GM23338 (cell line): ENCODE measurements around the gene CACNA2D3. TPM values are rescaled to one million over a fixed set of nuclear protein-coding genes. Genes with fewer than 3 reads are reported as not detected.

Source experiments
- ATAC-seq: fragments of 200-7000 bp; cut with Tn5 transposase; 3 replicates; pipeline ENCODE4 v1.9.1; 2020
- DNase-seq: peaks from one replicate; pipeline ENCODE4 v3.0.0-alpha.2; 2015; ENCODE audit warnings: low spot score
- H2AFZ ChIP-seq: fragments of 200-600 bp; sonication (generic); 2 replicates; pipeline ENCODE4 v1.8.0; 2016; ENCODE audit warnings: antibody characterized with exemption, mild to moderate bottlenecking, moderate library complexity
- H3F3A ChIP-seq: fragments of 200-600 bp; sonication (generic); replicated peaks from 2 replicates; pipeline ENCODE4 v1.8.0; 2017; ENCODE audit warnings: antibody characterized with exemption, mixed run types, low read depth
- H3K27ac ChIP-seq: fragments of 200-600 bp; sonication (generic); 2 replicates; pipeline ENCODE4 v1.6.1; 2016; ENCODE audit warnings: low read depth
- H3K27me3 ChIP-seq: fragments of 200-600 bp; sonication (generic); 2 replicates; pipeline ENCODE4 v1.8.0; 2016; ENCODE audit warnings: mild to moderate bottlenecking, mixed run types, moderate library complexity; ENCODE audit not compliant: insufficient read depth
- H3K36me3 ChIP-seq: fragments of 200-600 bp; sonication (generic); 2 replicates; pipeline ENCODE4 v1.8.0; 2016; ENCODE audit warnings: mild to moderate bottlenecking; ENCODE audit not compliant: insufficient read depth
- H3K4me1 ChIP-seq: fragments of 200-600 bp; sonication (generic); 2 replicates; pipeline ENCODE4 v1.8.0; 2016; ENCODE audit warnings: mild to moderate bottlenecking, moderate library complexity; ENCODE audit not compliant: insufficient read depth
- H3K4me2 ChIP-seq: fragments of 200-600 bp; sonication (generic); 2 replicates; pipeline ENCODE4 v1.7.1; 2017; ENCODE audit warnings: mixed run types
- H3K4me3 ChIP-seq: fragments of 200-600 bp; sonication (generic); 2 replicates; pipeline ENCODE4 v1.6.1; 2016; ENCODE audit warnings: mixed run types
- H3K79me2 ChIP-seq: fragments of 200-600 bp; sonication (generic); replicated peaks from 2 replicates; pipeline ENCODE4 v1.8.0; 2017; ENCODE audit warnings: mild to moderate bottlenecking; ENCODE audit not compliant: insufficient read depth
- H3K9me2 ChIP-seq: fragments of 200-600 bp; sonication (generic); 2 replicates; pipeline ENCODE4 v1.8.0; 2017; ENCODE audit not compliant: insufficient read depth
- H4K20me1 ChIP-seq: fragments of 200-600 bp; sonication (generic); replicated peaks from 2 replicates; pipeline ENCODE4 v1.8.0; 2017; ENCODE audit warnings: mild to moderate bottlenecking; ENCODE audit not compliant: insufficient read depth
- H3K27ac Mint-ChIP-seq: 2 replicates; pipeline ENCODE4 v1.8.0; 2020; ENCODE audit warnings: inconsistent platforms, mild to moderate bottlenecking, moderate library complexity, mixed read lengths
- H3K27me3 Mint-ChIP-seq: 3 replicates; pipeline ENCODE4 v1.8.0; 2022; ENCODE audit warnings: low read depth, mild to moderate bottlenecking, moderate library complexity, mixed read lengths, inconsistent platforms; ENCODE audit not compliant: insufficient read depth, poor library complexity
- H3K36me3 Mint-ChIP-seq: 3 replicates; pipeline ENCODE4 v1.8.0; 2021; ENCODE audit warnings: low read depth, mild to moderate bottlenecking, inconsistent platforms, moderate library complexity, mixed read lengths
- H3K4me1 Mint-ChIP-seq: 3 replicates; pipeline ENCODE4 v1.8.0; 2020; ENCODE audit warnings: mild to moderate bottlenecking, inconsistent platforms, mixed read lengths
- H3K4me3 Mint-ChIP-seq: 3 replicates; pipeline ENCODE4 v1.8.0; 2021; ENCODE audit warnings: moderate library complexity, mild to moderate bottlenecking, inconsistent platforms, mixed read lengths
- H3K9me3 Mint-ChIP-seq: 3 replicates; pipeline ENCODE4 v1.8.0; 2020; ENCODE audit warnings: moderate library complexity, mild to moderate bottlenecking, inconsistent platforms, mixed read lengths
- CREB1 ChIP-seq: fragments of 250-450 bp; sonication (Bioruptor Pico); IDR thresholded peaks from 2 replicates; pipeline ENCODE4 v1.5.0; 2020; ENCODE audit warnings: low read depth, mild to moderate bottlenecking, moderate library complexity
- EZH2 ChIP-seq: fragments of 200-600 bp; sonication (generic); IDR thresholded peaks from one replicate; pipeline ENCODE4 v1.8.0; 2017; ENCODE audit warnings: antibody characterized with exemption, mild to moderate bottlenecking, low read depth; ENCODE audit not compliant: unreplicated experiment
- EZH2phosphoT487 ChIP-seq: fragments of 200-600 bp; sonication (generic); IDR thresholded peaks from one replicate; pipeline ENCODE4 v1.8.1; 2018; ENCODE audit warnings: antibody characterized with exemption; ENCODE audit not compliant: unreplicated experiment
- JUNB ChIP-seq: IDR thresholded peaks from one replicate; pipeline ENCODE4 v1.6.1; 2016; ENCODE audit warnings: antibody characterized with exemption; ENCODE audit not compliant: unreplicated experiment
- NANOG ChIP-seq: IDR thresholded peaks from 2 replicates; pipeline ENCODE4 v1.6.1; 2016; ENCODE audit warnings: antibody characterized with exemption, borderline replicate concordance
- POLR2AphosphoS5 ChIP-seq: IDR thresholded peaks from 2 replicates; pipeline ENCODE4 v1.6.1; 2016; ENCODE audit warnings: antibody characterized with exemption, low read depth
- STAT1 ChIP-seq: IDR thresholded peaks from one replicate; pipeline ENCODE4 v1.6.1; 2016; ENCODE audit warnings: antibody characterized with exemption; ENCODE audit not compliant: unreplicated experiment
- ZNF114 ChIP-seq: fragments of 250-450 bp; sonication (Bioruptor Pico); IDR thresholded peaks from 2 replicates; pipeline ENCODE4 v1.5.0; 2020; ENCODE audit warnings: mild to moderate bottlenecking, moderate library complexity
- ZNF331 ChIP-seq: fragments of 250-450 bp; sonication (Bioruptor Pico); IDR thresholded peaks from 2 replicates; pipeline ENCODE4 v1.5.0; 2020; ENCODE audit warnings: low read depth, mild to moderate bottlenecking, moderate library complexity
- polyA plus RNA-seq: library from polyadenylated mRNA; unstranded; fragments of >200 nt; fragmentation: Nextera tagmentation; extraction: Ambion mirVana; gene quantifications from 2 replicates; pipeline ENCODE4 v1.2.1, GENCODE V29; 2016
- total RNA-seq: library from RNA; depleted of rRNA; stranded (reverse); fragments of >200 nt; shearing (Covaris generic); gene quantifications from 2 replicates; pipeline ENCODE4 v1.2.3, GENCODE V29; 2014
- TF ChIP-seq, protein P1 (sequence below), 2 experiments: fragments of 200-600 bp in 1 of 2; sonication (generic) in 1 of 2; conservative IDR thresholded peaks; 2 replicates each; pipeline versions ENCODE4 v1.5.1 to v1.6.1; 2016 to 2017; ENCODE audit warnings: antibody characterized with exemption in 2 of 2, low read depth in 2 of 2, mild to moderate bottlenecking in 2 of 2, moderate library complexity in 1 of 2
- TF ChIP-seq, protein P2 (sequence below): IDR thresholded peaks from one replicate; pipeline ENCODE4 v1.6.1; 2018; ENCODE audit warnings: antibody characterized with exemption; ENCODE audit not compliant: unreplicated experiment
- TF ChIP-seq, protein P3 (sequence below): IDR thresholded peaks from 2 replicates; pipeline ENCODE4 v1.6.1; 2016; ENCODE audit warnings: antibody characterized with exemption
- TF ChIP-seq, protein P4 (sequence below): fragments of 250-450 bp; sonication (Bioruptor Pico); IDR thresholded peaks from 2 replicates; pipeline ENCODE4 v1.5.0; 2020; ENCODE audit warnings: mild to moderate bottlenecking, moderate library complexity

CACNA2D3 gene
- total and polyA plus RNA-seq, 2 experiments from 2014 or later, result 2.2 to 2.3 TPM

DNA sequence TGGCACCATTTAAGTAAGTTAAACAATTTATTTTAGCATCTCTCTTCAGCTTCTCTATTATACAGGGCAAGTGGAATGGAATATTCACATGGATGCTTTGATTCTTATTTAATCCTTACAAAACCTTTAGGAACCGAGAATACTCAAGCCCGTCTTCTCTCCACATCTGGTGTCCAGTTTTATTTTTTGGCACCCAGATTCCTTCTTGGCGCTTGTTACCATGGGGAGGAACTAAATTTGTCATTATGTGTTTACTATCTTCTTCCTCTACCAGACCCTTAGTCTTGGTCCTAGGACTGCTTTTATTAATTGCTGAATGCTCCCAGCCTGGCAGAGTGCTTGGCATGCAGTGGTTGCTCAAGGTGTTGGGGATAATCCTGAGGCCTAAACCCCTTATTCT is 138.8 kb downstream of the CACNA2D3 start:
- H3K4me1 ChIP-seq, result no peaks in the 10 kb centered on the region
- no peak overlapping the region for H3K27ac Mint-ChIP-seq
- H3K36me3 Mint-ChIP-seq, result no peaks in the 10 kb centered on the region
- DNase-seq (no peak), ATAC-seq (no peak)
- no peaks in the 10 kb centered on the region for H3K9me3 Mint-ChIP-seq
- TF ChIP-seq EZH2phosphoT487, result no peak
- TF ChIP-seq, protein P1, sequence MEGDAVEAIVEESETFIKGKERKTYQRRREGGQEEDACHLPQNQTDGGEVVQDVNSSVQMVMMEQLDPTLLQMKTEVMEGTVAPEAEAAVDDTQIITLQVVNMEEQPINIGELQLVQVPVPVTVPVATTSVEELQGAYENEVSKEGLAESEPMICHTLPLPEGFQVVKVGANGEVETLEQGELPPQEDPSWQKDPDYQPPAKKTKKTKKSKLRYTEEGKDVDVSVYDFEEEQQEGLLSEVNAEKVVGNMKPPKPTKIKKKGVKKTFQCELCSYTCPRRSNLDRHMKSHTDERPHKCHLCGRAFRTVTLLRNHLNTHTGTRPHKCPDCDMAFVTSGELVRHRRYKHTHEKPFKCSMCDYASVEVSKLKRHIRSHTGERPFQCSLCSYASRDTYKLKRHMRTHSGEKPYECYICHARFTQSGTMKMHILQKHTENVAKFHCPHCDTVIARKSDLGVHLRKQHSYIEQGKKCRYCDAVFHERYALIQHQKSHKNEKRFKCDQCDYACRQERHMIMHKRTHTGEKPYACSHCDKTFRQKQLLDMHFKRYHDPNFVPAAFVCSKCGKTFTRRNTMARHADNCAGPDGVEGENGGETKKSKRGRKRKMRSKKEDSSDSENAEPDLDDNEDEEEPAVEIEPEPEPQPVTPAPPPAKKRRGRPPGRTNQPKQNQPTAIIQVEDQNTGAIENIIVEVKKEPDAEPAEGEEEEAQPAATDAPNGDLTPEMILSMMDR (conservative IDR thresholded peaks at IDR 0.05; ENCODE audit: low read depth in 2 of 2), result no peak
- TF ChIP-seq ZNF331 (CRISPR knock-in tag), result no peak
- TF ChIP-seq POLR2AphosphoS5, result no peak
- TF ChIP-seq, protein P2, sequence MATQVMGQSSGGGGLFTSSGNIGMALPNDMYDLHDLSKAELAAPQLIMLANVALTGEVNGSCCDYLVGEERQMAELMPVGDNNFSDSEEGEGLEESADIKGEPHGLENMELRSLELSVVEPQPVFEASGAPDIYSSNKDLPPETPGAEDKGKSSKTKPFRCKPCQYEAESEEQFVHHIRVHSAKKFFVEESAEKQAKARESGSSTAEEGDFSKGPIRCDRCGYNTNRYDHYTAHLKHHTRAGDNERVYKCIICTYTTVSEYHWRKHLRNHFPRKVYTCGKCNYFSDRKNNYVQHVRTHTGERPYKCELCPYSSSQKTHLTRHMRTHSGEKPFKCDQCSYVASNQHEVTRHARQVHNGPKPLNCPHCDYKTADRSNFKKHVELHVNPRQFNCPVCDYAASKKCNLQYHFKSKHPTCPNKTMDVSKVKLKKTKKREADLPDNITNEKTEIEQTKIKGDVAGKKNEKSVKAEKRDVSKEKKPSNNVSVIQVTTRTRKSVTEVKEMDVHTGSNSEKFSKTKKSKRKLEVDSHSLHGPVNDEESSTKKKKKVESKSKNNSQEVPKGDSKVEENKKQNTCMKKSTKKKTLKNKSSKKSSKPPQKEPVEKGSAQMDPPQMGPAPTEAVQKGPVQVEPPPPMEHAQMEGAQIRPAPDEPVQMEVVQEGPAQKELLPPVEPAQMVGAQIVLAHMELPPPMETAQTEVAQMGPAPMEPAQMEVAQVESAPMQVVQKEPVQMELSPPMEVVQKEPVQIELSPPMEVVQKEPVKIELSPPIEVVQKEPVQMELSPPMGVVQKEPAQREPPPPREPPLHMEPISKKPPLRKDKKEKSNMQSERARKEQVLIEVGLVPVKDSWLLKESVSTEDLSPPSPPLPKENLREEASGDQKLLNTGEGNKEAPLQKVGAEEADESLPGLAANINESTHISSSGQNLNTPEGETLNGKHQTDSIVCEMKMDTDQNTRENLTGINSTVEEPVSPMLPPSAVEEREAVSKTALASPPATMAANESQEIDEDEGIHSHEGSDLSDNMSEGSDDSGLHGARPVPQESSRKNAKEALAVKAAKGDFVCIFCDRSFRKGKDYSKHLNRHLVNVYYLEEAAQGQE, result no peak
- TF ChIP-seq EZH2, result no peak
- TF ChIP-seq CREB1 (CRISPR knock-in tag), result no peak
- TF ChIP-seq, protein P3, sequence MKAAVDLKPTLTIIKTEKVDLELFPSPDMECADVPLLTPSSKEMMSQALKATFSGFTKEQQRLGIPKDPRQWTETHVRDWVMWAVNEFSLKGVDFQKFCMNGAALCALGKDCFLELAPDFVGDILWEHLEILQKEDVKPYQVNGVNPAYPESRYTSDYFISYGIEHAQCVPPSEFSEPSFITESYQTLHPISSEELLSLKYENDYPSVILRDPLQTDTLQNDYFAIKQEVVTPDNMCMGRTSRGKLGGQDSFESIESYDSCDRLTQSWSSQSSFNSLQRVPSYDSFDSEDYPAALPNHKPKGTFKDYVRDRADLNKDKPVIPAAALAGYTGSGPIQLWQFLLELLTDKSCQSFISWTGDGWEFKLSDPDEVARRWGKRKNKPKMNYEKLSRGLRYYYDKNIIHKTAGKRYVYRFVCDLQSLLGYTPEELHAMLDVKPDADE, result no peak
- TF ChIP-seq NANOG, result no peak
- no peak for TF ChIP-seq JUNB
- no peak for TF ChIP-seq STAT1
- no peak for TF ChIP-seq ZNF114 (CRISPR knock-in tag)
- TF ChIP-seq, protein P4, sequence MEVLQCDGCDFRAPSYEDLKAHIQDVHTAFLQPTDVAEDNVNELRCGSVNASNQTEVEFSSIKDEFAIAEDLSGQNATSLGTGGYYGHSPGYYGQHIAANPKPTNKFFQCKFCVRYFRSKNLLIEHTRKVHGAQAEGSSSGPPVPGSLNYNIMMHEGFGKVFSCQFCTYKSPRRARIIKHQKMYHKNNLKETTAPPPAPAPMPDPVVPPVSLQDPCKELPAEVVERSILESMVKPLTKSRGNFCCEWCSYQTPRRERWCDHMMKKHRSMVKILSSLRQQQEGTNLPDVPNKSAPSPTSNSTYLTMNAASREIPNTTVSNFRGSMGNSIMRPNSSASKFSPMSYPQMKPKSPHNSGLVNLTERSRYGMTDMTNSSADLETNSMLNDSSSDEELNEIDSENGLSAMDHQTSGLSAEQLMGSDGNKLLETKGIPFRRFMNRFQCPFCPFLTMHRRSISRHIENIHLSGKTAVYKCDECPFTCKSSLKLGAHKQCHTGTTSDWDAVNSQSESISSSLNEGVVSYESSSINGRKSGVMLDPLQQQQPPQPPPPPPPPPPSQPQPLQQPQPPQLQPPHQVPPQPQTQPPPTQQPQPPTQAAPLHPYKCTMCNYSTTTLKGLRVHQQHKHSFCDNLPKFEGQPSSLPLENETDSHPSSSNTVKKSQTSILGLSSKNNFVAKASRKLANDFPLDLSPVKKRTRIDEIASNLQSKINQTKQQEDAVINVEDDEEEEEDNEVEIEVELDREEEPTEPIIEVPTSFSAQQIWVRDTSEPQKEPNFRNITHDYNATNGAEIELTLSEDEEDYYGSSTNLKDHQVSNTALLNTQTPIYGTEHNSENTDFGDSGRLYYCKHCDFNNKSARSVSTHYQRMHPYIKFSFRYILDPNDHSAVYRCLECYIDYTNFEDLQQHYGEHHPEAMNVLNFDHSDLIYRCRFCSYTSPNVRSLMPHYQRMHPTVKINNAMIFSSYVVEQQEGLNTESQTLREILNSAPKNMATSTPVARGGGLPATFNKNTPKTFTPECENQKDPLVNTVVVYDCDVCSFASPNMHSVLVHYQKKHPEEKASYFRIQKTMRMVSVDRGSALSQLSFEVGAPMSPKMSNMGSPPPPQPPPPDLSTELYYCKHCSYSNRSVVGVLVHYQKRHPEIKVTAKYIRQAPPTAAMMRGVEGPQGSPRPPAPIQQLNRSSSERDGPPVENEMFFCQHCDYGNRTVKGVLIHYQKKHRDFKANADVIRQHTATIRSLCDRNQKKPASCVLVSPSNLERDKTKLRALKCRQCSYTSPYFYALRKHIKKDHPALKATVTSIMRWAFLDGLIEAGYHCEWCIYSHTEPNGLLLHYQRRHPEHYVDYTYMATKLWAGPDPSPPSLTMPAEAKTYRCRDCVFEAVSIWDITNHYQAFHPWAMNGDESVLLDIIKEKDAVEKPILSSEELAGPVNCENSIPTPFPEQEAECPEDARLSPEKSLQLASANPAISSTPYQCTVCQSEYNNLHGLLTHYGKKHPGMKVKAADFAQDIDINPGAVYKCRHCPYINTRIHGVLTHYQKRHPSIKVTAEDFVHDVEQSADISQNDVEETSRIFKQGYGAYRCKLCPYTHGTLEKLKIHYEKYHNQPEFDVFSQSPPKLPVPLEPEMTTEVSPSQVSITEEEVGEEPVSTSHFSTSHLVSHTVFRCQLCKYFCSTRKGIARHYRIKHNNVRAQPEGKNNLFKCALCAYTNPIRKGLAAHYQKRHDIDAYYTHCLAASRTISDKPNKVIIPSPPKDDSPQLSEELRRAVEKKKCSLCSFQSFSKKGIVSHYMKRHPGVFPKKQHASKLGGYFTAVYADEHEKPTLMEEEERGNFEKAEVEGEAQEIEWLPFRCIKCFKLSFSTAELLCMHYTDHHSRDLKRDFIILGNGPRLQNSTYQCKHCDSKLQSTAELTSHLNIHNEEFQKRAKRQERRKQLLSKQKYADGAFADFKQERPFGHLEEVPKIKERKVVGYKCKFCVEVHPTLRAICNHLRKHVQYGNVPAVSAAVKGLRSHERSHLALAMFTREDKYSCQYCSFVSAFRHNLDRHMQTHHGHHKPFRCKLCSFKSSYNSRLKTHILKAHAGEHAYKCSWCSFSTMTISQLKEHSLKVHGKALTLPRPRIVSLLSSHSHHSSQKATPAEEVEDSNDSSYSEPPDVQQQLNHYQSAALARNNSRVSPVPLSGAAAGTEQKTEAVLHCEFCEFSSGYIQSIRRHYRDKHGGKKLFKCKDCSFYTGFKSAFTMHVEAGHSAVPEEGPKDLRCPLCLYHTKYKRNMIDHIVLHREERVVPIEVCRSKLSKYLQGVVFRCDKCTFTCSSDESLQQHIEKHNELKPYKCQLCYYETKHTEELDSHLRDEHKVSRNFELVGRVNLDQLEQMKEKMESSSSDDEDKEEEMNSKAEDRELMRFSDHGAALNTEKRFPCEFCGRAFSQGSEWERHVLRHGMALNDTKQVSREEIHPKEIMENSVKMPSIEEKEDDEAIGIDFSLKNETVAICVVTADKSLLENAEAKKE, result no peak
- no peak overlapping the region for H3K4me2 ChIP-seq
- no peak overlapping the region for H3K4me3 ChIP-seq
- no peaks in the 10 kb centered on the region for H3K36me3 ChIP-seq
- H3K27me3 Mint-ChIP-seq, result no peaks in the 10 kb centered on the region
- H3F3A ChIP-seq, result no peaks in the 10 kb centered on the region
- H3K27ac ChIP-seq, result no peak overlapping the region
- H3K4me3 Mint-ChIP-seq, result no peak overlapping the region
- H4K20me1 ChIP-seq, result no peaks in the 10 kb centered on the region
- no peak overlapping the region for H2AFZ ChIP-seq
- no peaks in the 10 kb centered on the region for H3K27me3 ChIP-seq
- no peaks in the 10 kb centered on the region for H3K9me2 ChIP-seq
- H3K79me2 ChIP-seq, result no peaks in the 10 kb centered on the region
- no peaks in the 10 kb centered on the region for H3K4me1 Mint-ChIP-seq
